Measurements from ENCODE around the gene LSR. TPM values are rescaled to one million over a fixed set of nuclear protein-coding genes. Genes with fewer than 3 reads are reported as not detected.

The LSR gene
- total RNA-seq, 1 donor from 2014 or later = 11.3 TPM

GRCh38 chr19:35205733-35206323 is 43.0 kb upstream of the LSR start:
- DNase-seq (ENCODE audit: low read depth) (no peak), FAIRE-seq (no peak)
- TF ChIP-seq CTCF (IDR thresholded peaks at IDR 0.05; ENCODE audit: insufficient read depth, low read length, severe bottlenecking) = no peak
- H3K4me3 ChIP-seq (ENCODE audit: low read depth, low read length) = no peak overlapping the region
- H3K36me3 ChIP-seq (ENCODE audit: control insufficient read depth, insufficient read depth, low read length) = no peaks in the 10 kb centered on the region
- no peaks in the 10 kb centered on the region for H3K27me3 ChIP-seq (ENCODE audit: control insufficient read depth, insufficient read depth, low read length)

GRCh38 chr19:35206379-35206778 is 42.4 kb upstream of the LSR start:
- Histone ChIP-seq H3K36me3 (ENCODE audit: control insufficient read depth, insufficient read depth, low read length) (no peaks in the 10 kb centered on the region), H3K4me3 (ENCODE audit: low read depth, low read length) (no peak overlapping the region), H3K27me3 (ENCODE audit: control insufficient read depth, insufficient read depth, low read length) (no peaks in the 10 kb centered on the region)
- no peak for FAIRE-seq
- TF ChIP-seq CTCF (IDR thresholded peaks at IDR 0.05; ENCODE audit: insufficient read depth, low read length, severe bottlenecking) = no peak
- no peak for DNase-seq (ENCODE audit: low read depth)

- Histone ChIP-seq H3K36me3 (ENCODE audit: control insufficient read depth, insufficient read depth, low read length) (no peaks in the 10 kb centered on the region), H3K27me3 (ENCODE audit: control insufficient read depth, insufficient read depth, low read length) (no peaks in the 10 kb centered on the region), H3K4me3 (ENCODE audit: low read depth, low read length) (no peak overlapping the region)
- DNase-seq (ENCODE audit: low read depth) (no peak), FAIRE-seq (no peak)
- no peak for TF ChIP-seq CTCF (IDR thresholded peaks at IDR 0.05; ENCODE audit: insufficient read depth, low read length, severe bottlenecking)
Measured at GRCh38 chr19:35206855-35207254, 41.9 kb upstream of the LSR start.

- H3K27me3 ChIP-seq (ENCODE audit: control insufficient read depth, insufficient read depth, low read length) = no peaks in the 10 kb centered on the region
- TF ChIP-seq CTCF (IDR thresholded peaks at IDR 0.05; ENCODE audit: insufficient read depth, low read length, severe bottlenecking) = no peak
- DNase-seq (ENCODE audit: low read depth) = peak; percentile 15
Measured at GRCh38 chr19:35207391-35207871, 41.4 kb upstream of the LSR start.

GRCh38 chr19:35208121-35208520 is 40.7 kb upstream of the LSR start:
- DNase-seq (ENCODE audit: low read depth) (no peak), FAIRE-seq (no peak)
- no peaks in the 10 kb centered on the region for H3K27me3 ChIP-seq (ENCODE audit: control insufficient read depth, insufficient read depth, low read length)
- H3K4me3 ChIP-seq (ENCODE audit: low read depth, low read length) = no peak overlapping the region
- TF ChIP-seq CTCF (IDR thresholded peaks at IDR 0.05; ENCODE audit: insufficient read depth, low read length, severe bottlenecking) = no peak
- H3K36me3 ChIP-seq (ENCODE audit: control insufficient read depth, insufficient read depth, low read length) = no peaks in the 10 kb centered on the region

More at GRCh38 chr19:35207391-35207871, 41.4 kb upstream of the LSR start:
- H3K4me3 ChIP-seq (ENCODE audit: low read depth, low read length) = no peak overlapping the region
- FAIRE-seq = no peak
- no peaks in the 10 kb centered on the region for H3K36me3 ChIP-seq (ENCODE audit: control insufficient read depth, insufficient read depth, low read length)

- no peak for TF ChIP-seq CTCF (IDR thresholded peaks at IDR 0.05; ENCODE audit: insufficient read depth, low read length, severe bottlenecking)
- Histone ChIP-seq H3K4me3 (ENCODE audit: low read depth, low read length) (no peak overlapping the region), H3K36me3 (ENCODE audit: control insufficient read depth, insufficient read depth, low read length) (no peaks in the 10 kb centered on the region), H3K27me3 (ENCODE audit: control insufficient read depth, insufficient read depth, low read length) (no peaks in the 10 kb centered on the region)
- no peak for FAIRE-seq
- no peak for DNase-seq (ENCODE audit: low read depth)
Measured at GRCh38 chr19:35209646-35210045, 39.2 kb upstream of the LSR start.
